Stimulated activated naive CD4-positive, alpha-beta T cell treated with Interleukin-2 at 50 U/mL for 16 hours (primary cell): ENCODE measurements around the gene ATP4B.

ENCODE experiments used
- DNase-seq: peaks from one replicate; lab custom pipeline; 2025; lab: John Stamatoyannopoulos, UW

The ATP4B gene

GRCh38 chr13:113642563-113642962 is 15.4 kb downstream of the ATP4B start:
- DNase-seq, result no peak

DNA sequence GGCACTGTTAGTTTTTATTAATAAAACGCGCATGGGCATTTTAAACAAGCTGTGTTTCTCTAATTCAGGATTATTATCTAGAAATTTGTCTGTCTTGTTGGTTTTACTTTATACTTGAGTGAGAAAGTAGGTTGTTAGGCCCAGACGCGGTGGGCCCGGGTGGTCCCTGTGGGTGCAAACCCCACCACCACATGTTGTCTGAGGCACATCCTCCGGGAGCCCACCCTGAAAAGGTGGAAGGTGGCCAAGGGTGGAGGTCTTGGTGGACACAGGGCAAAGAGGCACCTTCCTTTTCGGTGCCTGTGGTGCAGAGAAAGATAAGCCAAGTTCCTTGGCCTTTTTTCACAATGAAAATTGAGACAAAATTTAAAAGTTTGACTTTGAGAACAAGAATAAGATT is 16.6 kb downstream of the ATP4B start:
- no peak for DNase-seq

DNA sequence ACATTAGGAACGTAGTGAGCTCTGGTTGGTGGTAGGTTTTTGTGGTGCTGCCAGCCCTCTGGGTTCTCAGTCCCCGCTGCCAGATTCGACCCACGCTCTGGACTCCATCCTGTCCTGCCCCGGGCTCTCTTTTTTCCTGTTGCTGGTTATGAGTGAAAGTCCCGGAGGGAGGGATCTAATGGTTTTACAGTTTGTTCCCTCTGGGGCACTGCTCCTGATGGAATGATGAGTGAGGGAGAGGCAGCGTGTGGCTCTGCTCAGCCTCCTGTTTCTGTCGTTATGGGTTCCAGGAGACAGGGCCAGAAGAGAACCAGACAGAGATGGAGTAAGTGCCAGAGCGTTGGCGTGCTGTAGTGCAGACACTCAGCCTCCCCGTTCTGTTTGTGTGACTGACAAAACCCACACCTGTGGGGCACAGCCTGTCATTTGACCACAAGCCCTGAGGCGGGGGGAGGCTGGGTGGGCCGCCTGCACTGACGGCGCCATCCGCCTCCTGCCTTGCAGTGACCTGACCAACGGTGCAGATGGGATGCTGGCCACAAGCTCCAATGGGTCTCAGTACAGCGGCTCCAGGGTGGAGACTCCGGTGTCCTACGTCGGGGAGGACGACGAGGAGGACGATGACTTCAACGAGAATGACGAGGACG is 18.3 kb downstream of the ATP4B start:
- DNase-seq, result no peak

- no peak for DNase-seq
Observed at GRCh38 chr13:113638806-113639205, 19.2 kb downstream of the ATP4B start.

GRCh38 chr13:113638173-113638746 is 19.7 kb downstream of the ATP4B start:
- DNase-seq, result no peak

GRCh38 chr13:113637262-113638160 is 20.5 kb downstream of the ATP4B start:
- no peak for DNase-seq

DNA sequence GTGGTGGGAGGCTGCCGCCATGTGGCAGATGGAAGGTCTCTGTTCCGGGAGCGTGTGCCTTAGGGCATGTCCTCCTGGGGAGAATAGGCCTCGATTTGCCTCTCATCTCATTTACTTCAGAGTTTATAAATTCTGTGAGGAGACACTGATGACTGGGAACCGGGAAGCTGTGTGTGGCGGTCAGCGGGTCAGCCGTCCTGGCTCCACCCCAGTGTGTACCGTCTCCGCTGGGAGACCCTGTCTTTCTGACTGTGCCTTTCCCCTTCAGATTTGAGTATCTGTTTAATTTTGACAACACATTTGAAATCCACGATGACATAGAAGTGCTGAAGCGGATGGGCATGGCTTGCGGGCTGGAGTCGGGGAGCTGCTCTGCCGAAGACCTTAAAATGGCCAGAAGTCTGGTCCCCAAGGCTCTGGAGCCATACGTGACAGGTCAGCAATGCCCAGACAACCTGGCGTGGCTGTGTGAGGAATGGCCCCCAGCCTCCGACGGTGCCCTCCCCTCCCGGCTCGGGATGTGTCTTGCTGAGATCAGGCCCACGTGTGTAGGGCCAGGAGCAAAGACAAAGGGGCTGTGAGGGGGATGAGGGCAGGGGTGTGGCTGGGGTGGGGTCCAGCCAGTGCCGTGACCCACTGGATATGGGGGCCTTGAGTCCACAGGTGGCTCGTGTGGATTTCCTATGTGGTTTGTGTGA is 21.6 kb downstream of the ATP4B start:
- no peak for DNase-seq

- no peak for DNase-seq
Observed at GRCh38 chr13:113635709-113636108, 22.3 kb downstream of the ATP4B start.

- no peak for DNase-seq
Observed at GRCh38 chr13:113635048-113635420, 23.0 kb downstream of the ATP4B start.

- no peak for DNase-seq
Observed at GRCh38 chr13:113634279-113635047, 23.5 kb downstream of the ATP4B start.

DNA sequence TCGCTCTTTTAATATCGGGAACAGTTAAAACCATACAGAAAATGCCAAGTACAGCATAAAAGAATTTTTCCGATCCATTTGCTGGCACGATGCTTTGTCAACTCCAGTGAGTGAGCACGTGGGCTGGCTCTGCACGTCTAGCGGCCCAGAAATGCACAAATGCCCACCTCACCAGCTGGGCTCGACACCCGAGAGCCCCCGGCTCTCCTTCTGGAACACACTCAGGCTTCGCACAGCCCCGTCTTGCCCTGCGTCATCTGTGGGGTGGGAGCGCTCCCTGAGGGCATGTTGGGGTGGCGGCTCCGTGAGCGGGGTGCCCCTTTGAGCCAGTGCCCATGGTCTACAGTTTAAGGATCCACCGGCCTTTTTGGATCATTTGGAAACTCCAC is 24.5 kb downstream of the ATP4B start:
- no peak for DNase-seq

DNA sequence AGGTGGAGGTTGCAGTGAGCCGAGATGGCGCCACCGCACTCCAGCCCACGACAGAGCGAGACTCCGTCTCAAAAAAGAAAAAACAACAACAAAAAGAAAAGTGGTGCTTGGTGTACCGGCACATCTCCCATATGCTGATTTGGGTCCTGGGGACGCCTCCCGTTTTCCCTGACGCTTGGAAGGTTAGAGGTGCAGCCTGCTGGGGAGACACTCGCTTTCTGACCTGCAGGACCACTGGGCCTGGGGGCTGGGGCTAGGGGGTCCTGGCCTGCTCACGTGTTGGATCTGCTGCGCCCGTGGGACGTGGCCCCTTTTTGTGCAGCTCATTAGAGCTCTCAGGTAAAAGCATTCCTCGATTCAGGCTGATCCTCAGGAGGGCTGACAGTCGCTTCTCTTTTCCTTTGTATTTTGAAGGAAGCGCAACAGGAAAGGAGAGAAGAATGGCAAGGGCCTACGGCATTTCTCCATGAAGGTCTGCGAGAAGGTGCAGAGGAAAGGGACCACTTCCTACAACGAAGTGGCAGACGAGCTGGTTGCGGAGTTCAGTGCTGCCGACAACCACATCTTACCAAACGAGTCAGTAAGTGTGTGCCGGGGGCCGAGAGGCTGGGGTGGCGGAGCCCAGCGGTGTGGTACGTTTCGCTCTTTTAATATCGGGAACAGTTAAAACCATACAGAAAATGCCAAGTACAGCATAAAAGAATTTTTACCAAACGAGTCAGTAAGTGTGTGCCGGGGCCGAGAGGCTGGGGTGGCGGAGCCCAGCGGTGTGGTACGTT is 25.1 kb downstream of the ATP4B start:
- DNase-seq, result no peak

- no peak for DNase-seq
Observed at GRCh38 chr13:113631341-113632095, 26.5 kb downstream of the ATP4B start.

- no peak for DNase-seq
Observed at GRCh38 chr13:113630804-113631203, 27.2 kb downstream of the ATP4B start.

GRCh38 chr13:113630296-113630695 is 27.7 kb downstream of the ATP4B start:
- no peak for DNase-seq

DNA sequence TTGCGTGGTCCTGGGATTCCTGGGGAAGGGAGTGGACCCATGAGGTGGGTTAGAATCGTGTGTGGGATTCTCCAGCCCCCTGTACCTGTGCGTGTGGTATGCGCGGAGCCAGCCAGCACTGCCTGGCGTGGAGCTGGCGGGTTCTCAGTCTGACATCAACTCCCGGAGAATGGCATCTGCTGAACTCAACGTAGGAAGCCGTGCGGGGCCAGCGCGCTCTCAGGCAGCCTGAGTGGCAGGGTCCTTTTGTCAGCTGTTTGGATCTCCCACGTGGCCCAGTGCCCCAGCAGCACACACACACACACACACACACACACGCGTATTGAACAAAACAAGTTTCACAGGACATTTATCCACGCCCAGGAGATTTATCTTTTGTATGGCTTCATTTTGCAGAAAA is 28.1 kb downstream of the ATP4B start:
- no peak for DNase-seq

DNA sequence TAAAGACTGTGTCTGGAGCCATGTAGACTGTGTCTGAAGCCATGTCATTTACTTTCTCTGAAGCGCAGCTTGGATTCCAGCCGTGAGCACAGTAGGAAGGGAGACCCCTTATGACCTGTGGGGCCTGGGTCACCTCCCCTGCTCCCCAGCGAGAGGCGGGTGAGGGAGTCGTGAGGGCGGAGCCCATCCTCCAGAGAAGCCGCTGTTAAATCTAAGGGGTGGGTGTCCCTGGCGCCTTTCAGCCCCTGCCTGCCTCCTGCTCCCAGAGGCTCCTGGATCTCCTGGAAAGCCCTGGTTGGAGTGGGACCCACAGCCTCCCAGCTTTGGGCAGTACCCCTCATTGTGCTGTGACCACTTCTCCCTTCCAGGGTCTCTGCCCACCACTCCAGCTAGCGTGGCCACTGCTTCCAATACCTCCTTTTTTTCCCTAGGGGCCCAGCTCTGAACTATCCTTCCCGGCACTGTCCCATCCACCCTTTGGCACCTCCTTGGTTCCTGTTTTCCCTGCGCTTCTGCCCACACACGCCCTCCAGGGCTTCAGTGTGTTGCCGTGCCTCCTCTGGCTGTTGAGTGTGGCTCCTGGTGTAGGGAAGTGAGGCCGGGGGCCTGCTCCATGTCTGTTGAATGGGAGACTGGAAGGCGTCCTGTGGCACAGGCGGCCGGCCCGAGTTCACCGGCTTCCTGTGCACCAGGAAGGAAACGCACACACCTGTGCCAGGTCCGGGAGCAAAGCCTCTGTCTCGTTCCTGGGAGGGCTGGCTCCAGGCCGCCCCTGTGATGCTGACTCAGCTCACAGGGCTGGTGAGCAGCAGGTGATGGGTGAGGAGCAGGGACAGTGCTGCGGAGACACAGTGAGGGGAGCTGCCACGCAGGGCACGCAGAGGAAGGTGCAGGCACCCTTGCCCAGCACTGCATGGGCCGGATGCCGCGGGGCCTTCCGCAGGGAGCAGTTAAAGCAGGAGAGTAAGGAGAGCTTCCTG is 29.4 kb downstream of the ATP4B start:
- DNase-seq, result no peak

DNA sequence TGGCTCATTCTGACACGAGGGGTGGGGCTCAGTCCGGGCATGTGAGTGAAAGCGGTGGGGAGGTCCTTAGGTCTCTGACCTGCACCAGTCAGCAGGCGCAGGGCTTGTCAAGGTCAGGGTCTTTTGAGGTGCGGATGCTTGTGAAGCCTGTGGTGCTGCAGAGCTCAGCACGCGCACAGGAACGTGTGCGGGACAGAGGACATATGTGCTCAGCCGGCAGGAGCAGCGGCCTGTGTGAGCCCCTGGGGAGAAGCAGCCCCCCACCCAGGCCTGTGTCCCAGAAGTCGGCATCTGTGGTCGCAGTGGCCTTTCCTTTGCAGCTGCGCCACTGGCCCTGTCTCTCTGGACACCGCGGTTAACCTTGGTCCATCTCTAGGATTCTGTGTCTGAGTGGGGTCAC is 30.9 kb downstream of the ATP4B start:
- no peak for DNase-seq
